Breast epithelium (tissue), 4 donors: ENCODE results near the gene CHFR. TPM values are rescaled to one million over a fixed set of nuclear protein-coding genes. Genes with fewer than 3 reads are reported as not detected.

ENCODE experiments used
- DNase-seq, 2 donors: peaks; one replicate each; pipeline ENCODE4 v3.0.0-alpha.2; 2019; ENCODE audit warnings: low spot score in 2 of 2
- H3K27ac ChIP-seq, 2 donors: fragments of 200-600 bp; sonication (generic) in 1 of 2; one replicate each; pipeline ENCODE4 v1.5.1; 2016 to 2019; ENCODE audit warnings: mild to moderate bottlenecking in 1 of 2
- H3K27me3 ChIP-seq, 2 donors: fragments of 200-600 bp; sonication (generic) in 1 of 2; one replicate each; pipeline versions ENCODE4 v1.5.1 to v1.6.0; 2017 to 2019; ENCODE audit warnings: control low read depth in 1 of 2, mild to moderate bottlenecking in 1 of 2
- H3K36me3 ChIP-seq: fragments of 200-600 bp; one replicate; pipeline ENCODE4 v1.5.1; 2019
- H3K4me1 ChIP-seq, 2 donors: fragments of 200-600 bp; sonication (generic); one replicate each; pipeline ENCODE4 v1.5.1; 2016 to 2019; ENCODE audit warnings: control low read depth in 1 of 2
- H3K4me3 ChIP-seq, 3 donors: fragments of 200-600 bp; sonication (generic); 1 replicate in 2 of 3; 2 replicates in 1 of 3; pipeline ENCODE4 v1.5.1; 2016 to 2019; ENCODE audit warnings: mild to moderate bottlenecking in 3 of 3, moderate library complexity in 2 of 3
- H3K9me3 ChIP-seq, 2 donors: fragments of 200-600 bp; sonication (generic) in 1 of 2; one replicate each; pipeline ENCODE4 v1.5.1; 2016 to 2019; ENCODE audit warnings: control low read depth in 1 of 2
- CTCF ChIP-seq, 3 donors: fragments of 450-650 bp; IDR thresholded peaks; one replicate each; pipeline ENCODE4 v1.5.1; 2016 to 2017; ENCODE audit warnings: antibody characterized with exemption in 3 of 3, mild to moderate bottlenecking in 3 of 3, moderate library complexity in 3 of 3
- POLR2A ChIP-seq: fragments of 450-650 bp; IDR thresholded peaks from one replicate; pipeline ENCODE4 v1.6.1; 2016; ENCODE audit warnings: antibody characterized with exemption, mild to moderate bottlenecking, moderate library complexity
- POLR2AphosphoS5 ChIP-seq, 3 donors: sonication (generic); formaldehyde crosslinking; IDR thresholded peaks; one replicate each; pipeline ENCODE4 v1.6.1; 2017; ENCODE audit warnings: antibody characterized with exemption in 3 of 3
- intact Hi-C: fragments of 100-400 bp; cut with DNase I; formaldehyde crosslinking; loops from one replicate; pipeline ENCODE4 v1.15.1; 2023; ENCODE audit warnings: low total_unique reads
- total RNA-seq, 3 donors: library from RNA; depleted of rRNA; stranded (reverse); fragments of >200 nt; gene quantifications; one replicate each; pipeline ENCODE4 v1.1.0, GENCODE V29; 2016

The CHFR gene
- total RNA-seq, 3 donors from 2014 or later = 22.4 to 36.1 (median 26.5) TPM

GRCh38 chr12:132788375-132789098, 98.9 kb downstream of the CHFR start:
- no peak for TF ChIP-seq POLR2AphosphoS5 (IDR thresholded peaks at IDR 0.05)
- TF ChIP-seq CTCF (IDR thresholded peaks at IDR 0.05) = no peak

GRCh38 chr12:132787877-132788276, 99.5 kb downstream of the CHFR start:
- no peak for DNase-seq
- intact Hi-C loops = no loop called here
- Histone ChIP-seq H3K36me3 (peaks cover 7% of the 10 kb centered on the region), H3K4me1 (no peaks in the 10 kb centered on the region), H3K27ac (no peak overlapping the region), H3K27me3 (no peaks in the 10 kb centered on the region), H3K9me3 (no peaks in the 10 kb centered on the region), H3K4me3 (no peak overlapping the region)
- TF ChIP-seq CTCF (IDR thresholded peaks at IDR 0.05) = no peak
- no peak for TF ChIP-seq POLR2AphosphoS5 (IDR thresholded peaks at IDR 0.05)
- TF ChIP-seq POLR2A = no peak

More at GRCh38 chr12:132788375-132789098, 98.9 kb downstream of the CHFR start:
- Histone ChIP-seq H3K27me3 (no peaks in the 10 kb centered on the region), H3K36me3 (peaks cover 7% of the 10 kb centered on the region), H3K27ac (no peak overlapping the region), H3K4me1 (no peaks in the 10 kb centered on the region), H3K4me3 (no peak overlapping the region), H3K9me3 (no peaks in the 10 kb centered on the region)
- intact Hi-C loops = no loop called here
- DNase-seq = no peak

GRCh38 chr12:132786192-132786591, 101.2 kb downstream of the CHFR start:
- Histone ChIP-seq H3K27me3 (no peaks in the 10 kb centered on the region), H3K36me3 (peaks cover 7% of the 10 kb centered on the region), H3K9me3 (no peaks in the 10 kb centered on the region), H3K27ac (no peak overlapping the region), H3K4me3 (no peak overlapping the region), H3K4me1 (no peaks in the 10 kb centered on the region)
- TF ChIP-seq CTCF (IDR thresholded peaks at IDR 0.05) (no peak), POLR2A (no peak), POLR2AphosphoS5 (IDR thresholded peaks at IDR 0.05) (no peak)
- no peak for DNase-seq
- intact Hi-C loops = no loop called here

GRCh38 chr12:132784580-132784979, 102.8 kb downstream of the CHFR start:
- no peak overlapping the region for H3K4me3 ChIP-seq
- no peaks in the 10 kb centered on the region for H3K27me3 ChIP-seq
- DNase-seq = no peak
- intact Hi-C loops = no loop called here
- no peak for TF ChIP-seq POLR2A
- no peak for TF ChIP-seq CTCF (IDR thresholded peaks at IDR 0.05)
- no peak for TF ChIP-seq POLR2AphosphoS5 (IDR thresholded peaks at IDR 0.05)
- H3K9me3 ChIP-seq = no peaks in the 10 kb centered on the region
- H3K36me3 ChIP-seq = peaks cover 13% of the 10 kb centered on the region
- H3K4me1 ChIP-seq = no peaks in the 10 kb centered on the region
- H3K27ac ChIP-seq = no peak overlapping the region

- no peaks in the 10 kb centered on the region for H3K9me3 ChIP-seq
- H3K27ac ChIP-seq = no peak overlapping the region
- no peaks in the 10 kb centered on the region for H3K27me3 ChIP-seq
- H3K4me1 ChIP-seq = no peaks in the 10 kb centered on the region
- DNase-seq = no peak
- TF ChIP-seq POLR2AphosphoS5 (IDR thresholded peaks at IDR 0.05) = no peak
- TF ChIP-seq POLR2A = no peak
- no peak for TF ChIP-seq CTCF (IDR thresholded peaks at IDR 0.05)
- peaks cover 13% of the 10 kb centered on the region for H3K36me3 ChIP-seq
- intact Hi-C loops = no loop called here
- H3K4me3 ChIP-seq = no peak overlapping the region
Observed at GRCh38 chr12:132783917-132784531, 103.4 kb downstream of the CHFR start.
